Measurements from ENCODE around the gene NDUFB7. TPM values are rescaled to one million over a fixed set of nuclear protein-coding genes. Genes with fewer than 3 reads are reported as not detected.
A peak's percentile ranks its signal among the peaks of the same experiment; 100 is the strongest.
"Not testable (repeated sequence)": the region's sequence is repeated elsewhere in the genome, so short reads cannot be mapped to it uniquely, and the experiment has no call there.

The NDUFB7 gene
- total RNA-seq, 1 donor from 2014 or later: 133 TPM

DNA sequence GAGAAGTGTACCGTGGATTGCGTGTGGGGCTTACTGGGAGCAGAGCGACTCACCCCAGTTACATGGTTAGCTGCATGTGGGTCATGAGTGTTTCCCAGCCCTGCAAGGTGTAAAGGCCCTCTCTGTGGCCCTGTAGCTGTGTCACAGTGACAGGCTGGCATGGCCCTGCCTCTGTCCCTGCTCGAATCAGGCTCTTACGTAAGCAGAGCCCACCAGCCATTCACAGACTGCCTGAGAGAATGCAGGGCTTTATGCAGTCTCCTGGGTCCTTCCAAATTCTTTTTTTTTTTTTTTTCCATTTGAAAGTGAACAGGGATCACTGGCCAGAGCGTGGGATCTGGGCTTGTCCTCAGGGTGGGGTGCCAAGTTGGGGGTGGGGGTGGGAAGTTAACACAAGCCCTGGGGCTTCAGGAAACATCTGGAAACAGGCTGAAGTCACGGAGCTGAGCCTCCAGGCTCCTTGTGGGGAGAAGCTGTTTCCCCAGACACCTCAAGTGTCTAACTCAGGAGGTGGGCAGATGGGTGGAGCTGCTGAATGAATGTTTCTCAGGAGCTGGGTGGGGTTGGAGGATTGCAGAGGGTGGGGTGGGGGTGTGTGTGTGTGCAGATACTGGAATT, 29.0 kb downstream of the NDUFB7 start:
- H3K4me1 Mint-ChIP-seq (ENCODE audit: low read depth): no peaks in the 10 kb centered on the region
- no peaks in the 10 kb centered on the region for H3K27me3 Mint-ChIP-seq (ENCODE audit: insufficient read depth)
- H3K27ac Mint-ChIP-seq: no peak overlapping the region
- H3K9me3 Mint-ChIP-seq: no peaks in the 10 kb centered on the region
- H3K4me3 Mint-ChIP-seq: no peak overlapping the region
- intact Hi-C loops (cut with micrococcal nuclease): no loop called here
- no peak for DNase-seq (ENCODE audit: low spot score)
- no peaks in the 10 kb centered on the region for H3K36me3 Mint-ChIP-seq (ENCODE audit: low read depth)

DNA sequence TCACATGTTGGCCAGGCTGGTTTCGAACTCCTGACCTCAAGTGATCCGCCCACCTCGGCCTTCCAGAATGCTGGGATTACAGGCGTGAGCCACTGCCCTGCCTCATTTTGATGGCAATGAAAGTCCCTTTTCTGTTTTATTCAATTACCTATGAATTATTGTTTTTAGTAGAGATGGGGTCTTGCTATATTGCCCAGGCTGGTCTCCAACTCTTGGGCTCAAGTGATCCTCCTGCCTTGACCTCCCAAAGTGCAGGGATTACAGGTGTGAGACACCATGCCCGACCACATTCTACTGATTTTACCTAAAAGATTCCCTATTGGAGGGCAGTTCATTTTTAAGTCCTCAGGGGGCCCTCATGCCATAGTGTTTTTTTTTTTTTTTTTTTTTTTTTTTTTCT, 29.9 kb downstream of the NDUFB7 start:
- H3K27me3 Mint-ChIP-seq (ENCODE audit: insufficient read depth); H3K27ac Mint-ChIP-seq; H3K4me1 Mint-ChIP-seq (ENCODE audit: low read depth); H3K36me3 Mint-ChIP-seq (ENCODE audit: low read depth); H3K9me3 Mint-ChIP-seq; intact Hi-C loops (cut with micrococcal nuclease); DNase-seq (ENCODE audit: low spot score); H3K4me3 Mint-ChIP-seq: not testable (repeated sequence)

DNA sequence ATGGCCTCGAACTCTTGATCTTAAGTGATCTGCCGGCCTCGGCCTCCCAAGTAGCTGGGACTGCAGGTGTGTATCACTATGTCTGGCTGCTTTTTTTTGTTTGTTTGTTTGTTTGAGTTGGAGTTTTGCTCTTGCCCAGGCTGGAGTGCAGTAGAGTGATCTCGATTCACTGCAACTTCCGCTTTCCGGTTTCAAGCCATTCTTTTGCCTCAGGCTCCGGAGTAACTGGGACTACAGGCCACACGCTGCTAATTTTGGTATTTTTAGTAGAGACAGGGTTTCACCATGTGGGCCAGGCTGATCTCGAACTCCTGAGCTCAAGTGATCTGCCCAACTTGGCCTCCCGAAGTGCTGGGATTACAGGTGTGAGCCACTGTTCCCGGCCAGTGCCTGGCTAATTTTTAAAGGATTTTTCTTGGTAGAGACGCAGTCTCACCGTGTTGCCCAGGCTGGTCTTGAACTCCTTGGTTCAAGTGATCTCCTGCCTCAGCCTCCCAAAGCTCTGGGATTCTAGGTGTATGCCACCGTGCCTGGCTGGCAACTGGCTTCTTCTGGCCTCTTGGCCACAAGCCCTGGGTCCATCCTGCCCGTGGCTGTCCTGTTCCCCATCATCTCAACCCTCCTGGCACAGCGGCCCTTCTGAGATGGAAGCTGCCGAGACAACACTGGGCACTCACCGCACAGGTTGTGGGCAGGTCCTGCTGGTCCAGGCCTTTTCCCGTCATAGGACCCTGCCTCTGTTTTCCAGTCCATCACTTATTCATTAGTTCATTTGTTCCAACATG, 30.9 kb downstream of the NDUFB7 start:
- intact Hi-C loops (cut with micrococcal nuclease): no loop called here
- Mint-ChIP-seq H3K4me3 (no peak overlapping the region), H3K27ac (no peak overlapping the region), H3K36me3 (ENCODE audit: low read depth) (no peaks in the 10 kb centered on the region), H3K27me3 (ENCODE audit: insufficient read depth) (no peaks in the 10 kb centered on the region), H3K9me3 (no peaks in the 10 kb centered on the region), H3K4me1 (ENCODE audit: low read depth) (no peaks in the 10 kb centered on the region)
- no peak for DNase-seq (ENCODE audit: low spot score)

DNA sequence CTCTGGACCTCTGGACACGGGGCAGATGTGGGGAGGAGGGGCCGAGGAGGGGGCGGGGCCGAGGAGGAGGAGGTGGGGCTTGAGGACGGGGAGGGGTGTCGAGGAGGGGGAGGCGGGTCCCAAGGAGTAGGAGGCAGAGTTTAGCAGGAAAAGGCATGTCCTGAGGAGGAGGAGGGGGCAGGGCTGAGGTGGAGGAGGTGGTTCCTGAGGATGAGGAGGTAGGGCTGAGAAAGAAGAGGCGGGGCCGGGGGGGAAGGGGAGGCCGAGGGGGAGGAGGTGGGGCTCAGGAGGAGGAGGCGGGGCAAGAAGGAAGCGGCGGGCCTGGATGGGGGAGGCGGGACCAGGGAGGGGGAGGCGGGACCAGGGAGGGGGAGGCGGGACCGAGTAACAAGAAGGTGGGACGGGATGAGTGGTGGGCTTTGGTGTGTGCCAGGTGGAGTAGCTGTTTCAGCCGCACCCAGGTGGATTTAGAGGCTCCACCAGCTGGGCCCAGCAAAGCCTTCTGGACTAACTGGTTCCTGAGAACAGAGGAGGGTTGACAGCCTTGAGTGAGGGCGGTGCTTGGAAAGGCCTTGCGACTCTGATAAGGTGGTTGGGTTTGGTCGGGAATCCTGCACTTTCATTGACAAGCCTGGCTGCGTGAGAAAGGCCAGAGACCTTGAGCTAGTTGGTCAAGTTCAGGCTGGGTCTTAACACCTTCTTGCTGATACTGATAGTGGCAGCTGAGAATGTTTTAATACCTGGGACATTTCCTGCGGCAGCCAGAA, 34.8 kb downstream of the NDUFB7 start:
- Mint-ChIP-seq H3K9me3 (no peaks in the 10 kb centered on the region), H3K36me3 (ENCODE audit: low read depth) (peaks cover 4% of the 10 kb centered on the region), H3K27ac (no peak overlapping the region), H3K27me3 (ENCODE audit: insufficient read depth) (no peaks in the 10 kb centered on the region), H3K4me3 (no peak overlapping the region), H3K4me1 (ENCODE audit: low read depth) (no peaks in the 10 kb centered on the region)
- DNase-seq (ENCODE audit: low spot score): no peak
- intact Hi-C loops (cut with micrococcal nuclease): no loop called here

DNA sequence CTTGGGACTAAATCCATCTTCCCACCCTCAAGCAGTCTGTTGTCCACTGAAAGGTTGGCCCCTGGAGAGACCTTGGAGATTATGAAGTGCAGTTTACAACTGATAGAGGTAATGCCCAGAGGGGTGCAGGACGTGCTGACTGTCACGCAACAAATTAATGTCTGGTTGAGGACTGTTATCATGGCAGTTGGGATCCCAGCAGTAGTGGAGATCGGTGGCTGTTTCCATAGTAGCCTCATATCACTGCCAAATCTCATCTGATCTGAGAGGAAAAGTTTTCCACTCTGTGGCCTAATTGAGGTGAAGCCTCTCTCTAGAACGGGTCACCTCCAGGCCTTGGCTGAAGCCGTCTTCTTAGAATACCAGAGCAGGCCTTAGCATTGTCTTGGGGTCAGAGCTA, 38.4 kb downstream of the NDUFB7 start:
- H3K9me3 Mint-ChIP-seq: no peaks in the 10 kb centered on the region

DNA sequence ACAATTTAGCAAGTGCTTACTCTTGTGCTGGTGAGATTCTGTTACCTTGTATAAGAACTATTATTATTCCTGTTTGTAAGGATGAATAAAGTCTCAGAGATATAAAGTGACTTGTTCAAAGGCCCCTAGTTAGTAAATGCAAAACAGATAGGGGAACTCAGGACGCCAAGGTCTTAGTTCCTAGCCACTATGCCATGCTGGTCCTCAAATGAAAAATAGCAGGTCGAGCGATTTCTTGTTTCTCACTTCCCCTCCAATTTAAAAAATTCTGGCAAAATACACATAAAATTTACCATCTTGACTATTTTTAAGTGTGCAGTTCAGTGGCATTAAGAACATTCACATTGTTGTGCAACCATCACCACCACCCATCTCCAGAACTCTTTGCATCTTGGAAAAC, 41.4 kb downstream of the NDUFB7 start:
- H3K9me3 Mint-ChIP-seq: no peaks in the 10 kb centered on the region

More for the DNA sequence above, 38.4 kb downstream of the NDUFB7 start:
- Mint-ChIP-seq H3K4me1 (ENCODE audit: low read depth) (peaks cover 13% of the 10 kb centered on the region), H3K4me3 (no peak overlapping the region), H3K27me3 (ENCODE audit: insufficient read depth) (no peaks in the 10 kb centered on the region), H3K27ac (no peak overlapping the region), H3K36me3 (ENCODE audit: low read depth) (peaks cover 6% of the 10 kb centered on the region)
- intact Hi-C loops (cut with micrococcal nuclease): no loop called here
- DNase-seq (ENCODE audit: low spot score): no peak

DNA sequence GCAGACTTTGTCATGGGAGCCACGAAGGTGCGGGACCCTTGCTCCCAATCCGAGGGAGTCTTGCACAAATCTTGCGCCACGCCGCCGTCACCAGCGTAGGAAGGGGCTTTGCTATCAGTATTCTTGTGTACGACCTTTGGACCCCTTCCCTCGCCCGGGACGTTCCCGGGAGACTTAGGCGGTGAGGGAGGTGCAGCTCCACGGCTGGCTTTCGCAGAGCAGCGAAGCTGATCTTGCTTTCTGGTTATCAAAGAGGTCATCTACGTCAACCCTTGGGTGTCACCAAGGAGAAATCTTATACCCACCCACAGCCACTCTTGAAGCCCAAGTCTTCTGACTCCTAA, 41.9 kb downstream of the NDUFB7 start:
- H3K36me3 Mint-ChIP-seq (ENCODE audit: low read depth): peaks cover 8% of the 10 kb centered on the region
- H3K4me1 Mint-ChIP-seq (ENCODE audit: low read depth): peaks cover 13% of the 10 kb centered on the region
- no peaks in the 10 kb centered on the region for H3K27me3 Mint-ChIP-seq (ENCODE audit: insufficient read depth)
- H3K4me3 Mint-ChIP-seq: peak overlapping the region; percentile 96
- peak overlapping the region; percentile 97 for H3K27ac Mint-ChIP-seq
- intact Hi-C loops (cut with micrococcal nuclease): no loop called here
- no peak for DNase-seq (ENCODE audit: low spot score)
- H3K9me3 Mint-ChIP-seq: no peaks in the 10 kb centered on the region

More for the DNA sequence above, 41.4 kb downstream of the NDUFB7 start:
- Mint-ChIP-seq H3K27me3 (ENCODE audit: insufficient read depth) (no peaks in the 10 kb centered on the region), H3K36me3 (ENCODE audit: low read depth) (peaks cover 8% of the 10 kb centered on the region), H3K4me3 (peak overlapping the region; percentile 49), H3K4me1 (ENCODE audit: low read depth) (peaks cover 13% of the 10 kb centered on the region), H3K27ac (no peak overlapping the region)
- no peak for DNase-seq (ENCODE audit: low spot score)
- intact Hi-C loops (cut with micrococcal nuclease): no loop called here

DNA sequence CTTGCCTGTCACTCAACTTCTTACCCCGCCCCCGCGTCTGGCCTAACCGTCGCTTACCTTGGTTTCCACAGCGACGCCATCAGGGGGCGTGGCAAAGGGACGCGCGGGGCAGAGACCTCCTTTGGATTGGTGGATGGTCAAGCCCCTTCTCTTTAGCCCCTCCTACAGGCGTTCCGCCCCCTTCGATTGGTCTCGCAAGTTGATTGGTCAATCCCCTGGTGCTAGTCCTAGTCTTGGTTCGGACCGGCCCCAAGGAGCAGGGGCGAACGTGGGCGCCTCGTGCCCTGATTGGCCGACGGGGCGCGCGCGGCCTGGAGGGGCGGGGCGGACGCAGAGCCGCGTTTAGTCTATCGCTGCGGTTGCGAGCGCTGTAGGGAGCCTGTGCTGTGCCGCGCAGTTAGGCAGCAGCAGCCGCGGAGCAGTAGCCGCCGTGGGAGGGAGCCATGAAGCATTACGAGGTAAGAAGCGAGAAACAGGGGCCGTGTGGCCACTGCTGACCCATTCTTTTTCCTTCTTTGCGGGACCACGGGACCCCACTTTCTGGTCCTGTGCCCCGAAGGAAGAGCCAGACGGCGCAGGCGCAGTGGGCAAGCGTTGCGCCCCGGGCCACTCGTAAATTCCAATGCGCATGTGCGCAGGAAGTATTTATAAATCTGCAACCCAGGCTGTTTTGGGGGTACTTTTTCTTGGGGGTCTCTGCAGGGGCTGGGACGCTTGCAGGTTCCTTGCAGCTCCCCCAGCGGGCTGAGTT, 42.4 kb downstream of the NDUFB7 start, which contains the start of gene TECR:
TECR (plus strand) TSS at position 341 of the 751 bp plus-strand sequence; CDS start at position 444, 103 bp downstream.
- Mint-ChIP-seq H3K27ac (peak within 1 kb of the TSS; percentile 97), H3K36me3 (ENCODE audit: low read depth) (peaks cover 8% of the 10 kb centered on the region)

DNA sequence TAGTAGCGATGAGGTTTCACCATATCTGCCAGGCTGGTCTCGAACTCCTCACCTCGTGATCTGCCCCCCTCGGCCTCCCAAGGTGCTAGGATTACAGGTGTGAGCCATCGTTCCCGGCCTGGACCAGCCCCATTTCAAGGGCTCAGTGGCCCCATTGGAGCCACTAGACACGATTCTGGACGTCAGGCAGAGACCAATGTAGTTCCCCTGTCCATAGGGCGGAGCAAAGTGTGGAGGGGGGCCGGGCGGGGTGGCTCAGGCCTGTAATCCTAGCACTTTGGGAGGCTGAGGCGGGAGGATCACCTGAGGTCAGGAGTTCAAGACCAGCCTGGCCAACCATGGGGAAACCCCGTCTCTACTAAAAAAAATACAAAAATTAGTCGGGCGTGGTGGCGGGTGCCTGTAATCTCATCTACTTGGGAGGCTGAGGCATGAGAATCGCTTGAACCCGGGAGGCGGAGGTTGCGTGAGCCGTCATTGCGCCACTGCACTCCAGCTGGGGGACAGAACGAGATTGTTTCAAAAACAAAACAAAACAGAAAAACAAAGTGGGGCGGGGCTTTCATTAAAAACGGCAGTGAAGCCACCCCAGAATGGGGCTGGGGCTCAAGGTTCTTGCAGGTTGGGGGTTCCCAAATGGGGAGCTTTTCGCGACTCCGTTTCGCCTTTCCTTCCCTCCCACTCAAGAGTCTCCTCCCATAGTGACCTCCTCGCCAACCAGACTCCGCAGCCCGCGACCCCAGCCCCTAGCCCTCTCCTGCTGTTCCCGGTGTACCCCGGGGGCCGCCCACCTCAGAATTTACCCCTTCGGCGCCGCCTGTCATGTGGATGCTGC, 43.2 kb downstream of the NDUFB7 start:
- intact Hi-C loops (cut with micrococcal nuclease): loop anchor here (1.0 to 10.0 kb wide), 4 partner anchors 10 to 1374 kb away; partner anchors contain the start of genes DNAJB1, IER2 and STX10

More for the DNA sequence above, 42.4 kb downstream of the NDUFB7 start, which contains the start of gene TECR:
- intact Hi-C loops (cut with micrococcal nuclease): loop anchor here (1.0 to 10.0 kb wide), 4 partner anchors 11 to 1375 kb away; partner anchors contain the start of genes DNAJB1, IER2 and STX10
- H3K27me3 Mint-ChIP-seq (ENCODE audit: insufficient read depth): no peaks in the 10 kb centered on the region
- peak; percentile 100 for DNase-seq (ENCODE audit: low spot score)
- H3K4me3 Mint-ChIP-seq: peak within 1 kb of the TSS; percentile 96
- H3K9me3 Mint-ChIP-seq: no peaks in the 10 kb centered on the region
- H3K4me1 Mint-ChIP-seq (ENCODE audit: low read depth): peaks cover 13% of the 10 kb centered on the region

DNA sequence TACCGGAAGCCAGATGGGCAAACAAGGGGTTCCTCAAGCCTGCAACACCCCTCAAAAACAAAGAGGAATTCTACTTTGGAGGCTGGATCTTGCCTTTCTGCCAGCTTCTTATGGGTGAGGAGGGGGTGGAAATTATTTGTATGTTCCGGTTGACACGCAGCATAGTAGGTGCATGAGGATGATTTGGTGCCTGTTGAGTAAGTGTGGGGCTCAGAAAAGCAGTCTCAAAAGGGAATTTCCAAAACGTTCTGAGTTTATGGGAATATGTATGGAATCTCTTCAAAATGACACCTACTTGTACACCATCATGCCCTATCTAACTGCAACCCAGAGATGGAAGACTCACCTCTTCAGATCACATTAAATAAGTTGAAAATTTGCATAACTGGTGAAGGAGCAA, 45.4 kb downstream of the NDUFB7 start:
- no peak for DNase-seq (ENCODE audit: low spot score)
- H3K9me3 Mint-ChIP-seq: no peaks in the 10 kb centered on the region
- peaks cover 31% of the 10 kb centered on the region for H3K4me1 Mint-ChIP-seq (ENCODE audit: low read depth)
- intact Hi-C loops (cut with micrococcal nuclease): loop anchor here (10.0 kb wide), 1 partner anchor 1372 kb away; the partner anchor contains the start of genes IER2 and STX10
- peaks cover 4% of the 10 kb centered on the region for H3K36me3 Mint-ChIP-seq (ENCODE audit: low read depth)
- no peak overlapping the region for H3K4me3 Mint-ChIP-seq
- no peak overlapping the region for H3K27ac Mint-ChIP-seq
- H3K27me3 Mint-ChIP-seq (ENCODE audit: insufficient read depth): no peaks in the 10 kb centered on the region

More for the DNA sequence above, 43.2 kb downstream of the NDUFB7 start:
- Mint-ChIP-seq H3K27me3 (ENCODE audit: insufficient read depth) (no peaks in the 10 kb centered on the region), H3K36me3 (ENCODE audit: low read depth) (peaks cover 8% of the 10 kb centered on the region), H3K9me3 (no peaks in the 10 kb centered on the region), H3K27ac (peak overlapping the region; percentile 97), H3K4me1 (ENCODE audit: low read depth) (peaks cover 13% of the 10 kb centered on the region), H3K4me3 (peak overlapping the region; percentile 96)
- no peak for DNase-seq (ENCODE audit: low spot score)

DNA sequence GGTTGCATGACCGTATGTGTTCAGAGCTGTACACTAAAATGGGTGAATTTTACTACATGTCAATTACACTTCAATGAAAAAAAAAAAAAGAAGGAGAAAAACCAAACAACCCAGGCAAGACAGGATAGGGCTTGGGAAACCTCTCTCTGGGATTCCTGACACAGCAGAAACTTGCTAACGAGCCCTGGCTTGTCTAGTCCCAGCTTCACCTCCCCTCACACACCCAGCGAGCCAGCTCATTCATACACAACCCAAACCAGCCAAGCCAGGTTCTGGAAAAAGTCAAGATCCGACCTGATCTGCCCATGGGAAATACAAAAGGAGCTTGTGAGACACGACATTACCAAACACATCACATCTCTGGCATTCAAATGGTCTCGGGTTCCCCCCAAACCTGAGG, 46.1 kb downstream of the NDUFB7 start:
- no peak overlapping the region for H3K4me3 Mint-ChIP-seq

More for the DNA sequence above, 46.1 kb downstream of the NDUFB7 start:
- Mint-ChIP-seq H3K27ac (no peak overlapping the region), H3K27me3 (ENCODE audit: insufficient read depth) (no peaks in the 10 kb centered on the region), H3K9me3 (no peaks in the 10 kb centered on the region), H3K36me3 (ENCODE audit: low read depth) (peaks cover 4% of the 10 kb centered on the region), H3K4me1 (ENCODE audit: low read depth) (peaks cover 28% of the 10 kb centered on the region)
- intact Hi-C loops (cut with micrococcal nuclease): loop anchor here (10.0 kb wide), 1 partner anchor 1371 kb away; the partner anchor contains the start of genes IER2 and STX10
- no peak for DNase-seq (ENCODE audit: low spot score)
